Measurements from ENCODE around the gene GNAO1. TPM values are rescaled to one million over a fixed set of nuclear protein-coding genes. Genes with fewer than 3 reads are reported as not detected.

The GNAO1 gene
- total and polyA plus RNA-seq, 9 of the 15 experiments (the other 6 are each of a cell fraction or from before 2014, with no cell fraction given) = 0.07 to 0.42 (median 0.08) TPM; not detected in 5

DNA sequence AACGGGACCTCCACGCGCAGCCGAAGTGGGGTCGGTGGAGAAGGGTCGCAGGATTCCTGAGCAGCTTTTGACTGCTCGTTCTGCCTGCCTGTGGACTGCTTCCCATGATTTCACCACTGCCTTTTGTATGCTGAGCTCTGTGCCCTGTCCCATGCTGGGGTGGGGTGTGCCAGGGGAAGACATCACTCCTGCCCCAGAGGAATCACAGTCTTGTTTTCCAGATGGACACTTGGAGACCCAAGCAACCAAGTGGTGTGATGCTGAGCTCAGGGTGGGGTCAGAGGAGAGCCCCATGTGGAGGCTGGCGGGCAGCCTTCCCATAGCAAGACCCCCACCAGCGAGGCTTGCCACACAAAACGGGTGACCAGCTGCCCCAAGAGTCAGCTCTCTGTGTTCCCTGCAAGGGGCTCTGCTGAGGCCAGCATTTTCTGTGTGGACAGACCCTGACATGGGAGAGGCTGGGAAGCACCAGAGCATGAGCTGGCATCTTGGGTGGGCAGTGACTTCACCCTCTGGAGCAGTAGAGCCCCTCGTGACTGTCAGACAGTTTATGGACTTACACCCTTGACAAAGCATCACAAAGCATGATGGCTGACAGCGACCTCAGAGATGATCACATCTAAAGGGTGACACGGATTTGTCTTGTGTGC, 111.9 kb downstream of the GNAO1 start:
- H3K9me1 ChIP-seq (ENCODE audit: control insufficient read depth, insufficient read depth, low read length) = no peaks in the 10 kb centered on the region
- peaks cover 7% of the 10 kb centered on the region for H4K20me1 ChIP-seq (replicated peaks; ENCODE audit: control insufficient read depth, insufficient read depth, low read length)
- FAIRE-seq (no peak), DNase-seq (ENCODE audit: extremely low read depth in 1 of 4, low spot score in 3 of 4) (no peak), ATAC-seq (no peak)
- BruUV-seq (replicated peaks) = no TSS peak
- CTCF ChIA-PET (ENCODE audit: low intra/inter-chr PET ratio) = no interaction called here
- H3K36me3 ChIP-seq (ENCODE audit: control insufficient read depth, insufficient read depth, low read length) = no peaks in the 10 kb centered on the region
- H3K4me3 ChIP-seq = no peak overlapping the region
- no peak overlapping the region for H3K9ac ChIP-seq (ENCODE audit: insufficient read depth in 1 of 2, low read depth in 2 of 2, low read length in 2 of 2)
- H3K79me2 ChIP-seq (ENCODE audit: control insufficient read depth, insufficient read depth, low read length) = no peaks in the 10 kb centered on the region
- POLR2A ChIA-PET = interaction anchor here (0.6 to 1.2 kb wide), 2 partner anchors 9 to 729 kb away, joined by 3 to 5 read pairs; no protein-coding TSS in a partner anchor
- H3K9me3 ChIP-seq (replicated peaks; ENCODE audit: control insufficient read depth, insufficient read depth, low read depth, low read length) = no peaks in the 10 kb centered on the region
- intact Hi-C loops (cut with micrococcal nuclease) = no loop called here
- no peak overlapping the region for H3K27ac ChIP-seq (ENCODE audit: extremely low read depth, low read depth, low read length)
- no peak overlapping the region for H3K4me2 ChIP-seq (ENCODE audit: insufficient read depth, low read length)
- WGBS (ENCODE audit: insufficient coverage, low coverage, missing lambda C conversion rate) = 2% methylated on average over 13 of the region's 13 CpGs
- H3K27me3 ChIP-seq (ENCODE audit: control insufficient read depth in 2 of 2, insufficient read depth in 2 of 2, low read length in 2 of 2) = peaks cover 24 to 71% of the 10 kb centered on the region in 2 experiments; a peak in 4 of 5 replicates
- no peak overlapping the region for H2AFZ ChIP-seq (ENCODE audit: low read depth, low read length)
- in situ Hi-C loops (cut with MboI) = no loop called here
- H3K4me1 ChIP-seq (replicated peaks in 1 of 2; ENCODE audit: control insufficient read depth in 2 of 2, insufficient read depth in 2 of 2, low read length in 2 of 2) = peaks cover 0 to 7% of the 10 kb centered on the region in 2 experiments; a peak in 2 of 5 replicates
- TF ChIP-seq, protein P1, sequence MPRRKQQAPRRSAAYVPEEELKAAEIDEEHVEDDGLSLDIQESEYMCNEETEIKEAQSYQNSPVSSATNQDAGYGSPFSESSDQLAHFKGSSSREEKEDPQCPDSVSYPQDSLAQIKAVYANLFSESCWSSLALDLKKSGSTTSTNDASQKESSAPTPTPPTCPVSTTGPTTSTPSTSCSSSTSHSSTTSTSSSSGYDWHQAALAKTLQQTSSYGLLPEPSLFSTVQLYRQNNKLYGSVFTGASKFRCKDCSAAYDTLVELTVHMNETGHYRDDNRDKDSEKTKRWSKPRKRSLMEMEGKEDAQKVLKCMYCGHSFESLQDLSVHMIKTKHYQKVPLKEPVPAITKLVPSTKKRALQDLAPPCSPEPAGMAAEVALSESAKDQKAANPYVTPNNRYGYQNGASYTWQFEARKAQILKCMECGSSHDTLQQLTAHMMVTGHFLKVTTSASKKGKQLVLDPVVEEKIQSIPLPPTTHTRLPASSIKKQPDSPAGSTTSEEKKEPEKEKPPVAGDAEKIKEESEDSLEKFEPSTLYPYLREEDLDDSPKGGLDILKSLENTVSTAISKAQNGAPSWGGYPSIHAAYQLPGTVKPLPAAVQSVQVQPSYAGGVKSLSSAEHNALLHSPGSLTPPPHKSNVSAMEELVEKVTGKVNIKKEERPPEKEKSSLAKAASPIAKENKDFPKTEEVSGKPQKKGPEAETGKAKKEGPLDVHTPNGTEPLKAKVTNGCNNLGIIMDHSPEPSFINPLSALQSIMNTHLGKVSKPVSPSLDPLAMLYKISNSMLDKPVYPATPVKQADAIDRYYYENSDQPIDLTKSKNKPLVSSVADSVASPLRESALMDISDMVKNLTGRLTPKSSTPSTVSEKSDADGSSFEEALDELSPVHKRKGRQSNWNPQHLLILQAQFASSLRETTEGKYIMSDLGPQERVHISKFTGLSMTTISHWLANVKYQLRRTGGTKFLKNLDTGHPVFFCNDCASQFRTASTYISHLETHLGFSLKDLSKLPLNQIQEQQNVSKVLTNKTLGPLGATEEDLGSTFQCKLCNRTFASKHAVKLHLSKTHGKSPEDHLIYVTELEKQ (CRISPR knock-in tag; IDR thresholded peaks at IDR 0.05) = no peak
- TF ChIP-seq, protein P2, sequence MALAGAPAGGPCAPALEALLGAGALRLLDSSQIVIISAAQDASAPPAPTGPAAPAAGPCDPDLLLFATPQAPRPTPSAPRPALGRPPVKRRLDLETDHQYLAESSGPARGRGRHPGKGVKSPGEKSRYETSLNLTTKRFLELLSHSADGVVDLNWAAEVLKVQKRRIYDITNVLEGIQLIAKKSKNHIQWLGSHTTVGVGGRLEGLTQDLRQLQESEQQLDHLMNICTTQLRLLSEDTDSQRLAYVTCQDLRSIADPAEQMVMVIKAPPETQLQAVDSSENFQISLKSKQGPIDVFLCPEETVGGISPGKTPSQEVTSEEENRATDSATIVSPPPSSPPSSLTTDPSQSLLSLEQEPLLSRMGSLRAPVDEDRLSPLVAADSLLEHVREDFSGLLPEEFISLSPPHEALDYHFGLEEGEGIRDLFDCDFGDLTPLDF (CRISPR knock-in tag; IDR thresholded peaks at IDR 0.05) = no peak
- no peak for TF ChIP-seq MCM7 (IDR thresholded peaks at IDR 0.05)
- TF ChIP-seq, protein P3, sequence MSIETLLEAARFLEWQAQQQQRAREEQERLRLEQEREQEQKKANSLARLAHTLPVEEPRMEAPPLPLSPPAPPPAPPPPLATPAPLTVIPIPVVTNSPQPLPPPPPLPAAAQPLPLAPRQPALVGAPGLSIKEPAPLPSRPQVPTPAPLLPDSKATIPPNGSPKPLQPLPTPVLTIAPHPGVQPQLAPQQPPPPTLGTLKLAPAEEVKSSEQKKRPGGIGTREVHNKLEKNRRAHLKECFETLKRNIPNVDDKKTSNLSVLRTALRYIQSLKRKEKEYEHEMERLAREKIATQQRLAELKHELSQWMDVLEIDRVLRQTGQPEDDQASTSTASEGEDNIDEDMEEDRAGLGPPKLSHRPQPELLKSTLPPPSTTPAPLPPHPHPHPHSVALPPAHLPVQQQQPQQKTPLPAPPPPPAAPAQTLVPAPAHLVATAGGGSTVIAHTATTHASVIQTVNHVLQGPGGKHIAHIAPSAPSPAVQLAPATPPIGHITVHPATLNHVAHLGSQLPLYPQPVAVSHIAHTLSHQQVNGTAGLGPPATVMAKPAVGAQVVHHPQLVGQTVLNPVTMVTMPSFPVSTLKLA (conservative IDR thresholded peaks at IDR 0.05) = no peak
- no peak for TF ChIP-seq SMAD1 (IDR thresholded peaks at IDR 0.05; ENCODE audit: low read depth, low read length, partially characterized antibody)
- TF ChIP-seq, protein P4, sequence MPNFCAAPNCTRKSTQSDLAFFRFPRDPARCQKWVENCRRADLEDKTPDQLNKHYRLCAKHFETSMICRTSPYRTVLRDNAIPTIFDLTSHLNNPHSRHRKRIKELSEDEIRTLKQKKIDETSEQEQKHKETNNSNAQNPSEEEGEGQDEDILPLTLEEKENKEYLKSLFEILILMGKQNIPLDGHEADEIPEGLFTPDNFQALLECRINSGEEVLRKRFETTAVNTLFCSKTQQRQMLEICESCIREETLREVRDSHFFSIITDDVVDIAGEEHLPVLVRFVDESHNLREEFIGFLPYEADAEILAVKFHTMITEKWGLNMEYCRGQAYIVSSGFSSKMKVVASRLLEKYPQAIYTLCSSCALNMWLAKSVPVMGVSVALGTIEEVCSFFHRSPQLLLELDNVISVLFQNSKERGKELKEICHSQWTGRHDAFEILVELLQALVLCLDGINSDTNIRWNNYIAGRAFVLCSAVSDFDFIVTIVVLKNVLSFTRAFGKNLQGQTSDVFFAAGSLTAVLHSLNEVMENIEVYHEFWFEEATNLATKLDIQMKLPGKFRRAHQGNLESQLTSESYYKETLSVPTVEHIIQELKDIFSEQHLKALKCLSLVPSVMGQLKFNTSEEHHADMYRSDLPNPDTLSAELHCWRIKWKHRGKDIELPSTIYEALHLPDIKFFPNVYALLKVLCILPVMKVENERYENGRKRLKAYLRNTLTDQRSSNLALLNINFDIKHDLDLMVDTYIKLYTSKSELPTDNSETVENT (CRISPR knock-in tag; IDR thresholded peaks at IDR 0.05) = no peak
- no peak for TF ChIP-seq SREBF1 (IDR thresholded peaks at IDR 0.05; ENCODE audit: borderline replicate concordance, low read depth, low read length)
- TF ChIP-seq, protein P5, sequence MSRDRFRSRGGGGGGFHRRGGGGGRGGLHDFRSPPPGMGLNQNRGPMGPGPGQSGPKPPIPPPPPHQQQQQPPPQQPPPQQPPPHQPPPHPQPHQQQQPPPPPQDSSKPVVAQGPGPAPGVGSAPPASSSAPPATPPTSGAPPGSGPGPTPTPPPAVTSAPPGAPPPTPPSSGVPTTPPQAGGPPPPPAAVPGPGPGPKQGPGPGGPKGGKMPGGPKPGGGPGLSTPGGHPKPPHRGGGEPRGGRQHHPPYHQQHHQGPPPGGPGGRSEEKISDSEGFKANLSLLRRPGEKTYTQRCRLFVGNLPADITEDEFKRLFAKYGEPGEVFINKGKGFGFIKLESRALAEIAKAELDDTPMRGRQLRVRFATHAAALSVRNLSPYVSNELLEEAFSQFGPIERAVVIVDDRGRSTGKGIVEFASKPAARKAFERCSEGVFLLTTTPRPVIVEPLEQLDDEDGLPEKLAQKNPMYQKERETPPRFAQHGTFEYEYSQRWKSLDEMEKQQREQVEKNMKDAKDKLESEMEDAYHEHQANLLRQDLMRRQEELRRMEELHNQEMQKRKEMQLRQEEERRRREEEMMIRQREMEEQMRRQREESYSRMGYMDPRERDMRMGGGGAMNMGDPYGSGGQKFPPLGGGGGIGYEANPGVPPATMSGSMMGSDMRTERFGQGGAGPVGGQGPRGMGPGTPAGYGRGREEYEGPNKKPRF (IDR thresholded peaks at IDR 0.05; ENCODE audit: low read depth, low read length) = no peak
- no peak for TF ChIP-seq SUPT5H (IDR thresholded peaks at IDR 0.05)
- no peak for TF ChIP-seq ZNF212 (CRISPR knock-in tag; IDR thresholded peaks at IDR 0.05)
